SU-DHL-6 (cell line): Measurements from ENCODE around the gene GPAT3.

ENCODE experiments used
- H2AFZ ChIP-seq: fragments of 200-600 bp; sonication (generic); 2 replicates; pipeline ENCODE4 v1.6.1; 2014; ENCODE audit warnings: low read depth, mild to moderate bottlenecking, moderate library complexity, mixed read lengths, antibody characterized with exemption, low read length; ENCODE audit not compliant: severe bottlenecking
- H3F3A ChIP-seq: fragments of 200-600 bp; shearing (Covaris generic); 2 replicates; pipeline ENCODE4 v1.6.0; 2016; ENCODE audit warnings: antibody characterized with exemption, mild to moderate bottlenecking; ENCODE audit not compliant: insufficient read depth
- H3K27ac ChIP-seq: fragments of 200-600 bp; sonication (generic); 2 replicates; pipeline ENCODE4 v1.5.1; 2016; ENCODE audit warnings: low read depth, mild to moderate bottlenecking, low read length, moderate library complexity, mixed read lengths
- H3K27me3 ChIP-seq: fragments of 200-600 bp; sonication (generic), shearing (Covaris generic); 2 replicates; pipeline ENCODE4 v1.6.0; 2014; ENCODE audit warnings: mild to moderate bottlenecking, low read length
- H3K36me3 ChIP-seq: fragments of 200-600 bp; sonication (generic); 2 replicates; pipeline ENCODE4 v1.6.1; 2014; ENCODE audit warnings: mild to moderate bottlenecking, low read length, mixed read lengths
- H3K4me2 ChIP-seq: fragments of 300-600, 200-600 bp; shearing (Covaris generic), sonication (generic); 2 replicates; pipeline ENCODE4 v1.6.0; 2014; ENCODE audit warnings: low read length, low read depth, mild to moderate bottlenecking; ENCODE audit not compliant: poor library complexity, severe bottlenecking
- H3K4me3 ChIP-seq: fragments of 200-600 bp; sonication (generic); 2 replicates; pipeline ENCODE4 v1.5.1; 2014; ENCODE audit warnings: antibody characterized with exemption, low read length, mild to moderate bottlenecking, mixed read lengths; ENCODE audit not compliant: insufficient read depth, poor library complexity, severe bottlenecking
- H3K79me2 ChIP-seq: fragments of 200-600 bp; sonication (generic); 2 replicates; pipeline ENCODE4 v1.6.1; 2014; ENCODE audit warnings: mild to moderate bottlenecking, low read length, moderate library complexity; ENCODE audit not compliant: insufficient read depth
- H3K9ac ChIP-seq: fragments of 200-600 bp; sonication (generic); 2 replicates; pipeline ENCODE4 v1.7.0; 2014; ENCODE audit warnings: mild to moderate bottlenecking, low read length
- H3K9me2 ChIP-seq: fragments of 200-600 bp; sonication (generic); replicated peaks from 2 replicates; pipeline ENCODE4 v1.6.1; 2014; ENCODE audit warnings: low read length; ENCODE audit not compliant: insufficient read depth
- H3K9me3 ChIP-seq: fragments of 200-600 bp; sonication (generic); 2 replicates; pipeline ENCODE4 v1.6.1; 2014; ENCODE audit warnings: low read length, mixed read lengths; ENCODE audit not compliant: insufficient read depth
- H4K20me1 ChIP-seq: fragments of 200-600 bp; sonication (generic); 2 replicates; pipeline ENCODE4 v1.6.1; 2014; ENCODE audit warnings: low read depth, mild to moderate bottlenecking, antibody characterized with exemption, low read length, moderate library complexity, mixed read lengths
- EZH2phosphoT487 ChIP-seq: fragments of 200-600 bp; sonication (generic), shearing (Covaris generic); conservative IDR thresholded peaks from 2 replicates; pipeline ENCODE4 v1.6.1; 2018; ENCODE audit warnings: mild to moderate bottlenecking, antibody characterized with exemption, low read length, moderate library complexity, mixed read lengths
- TF ChIP-seq, protein P1 (sequence below): fragments of 200-600 bp; sonication (generic); IDR thresholded peaks from one replicate; pipeline ENCODE4 v1.5.1; 2017; ENCODE audit warnings: antibody characterized with exemption, mild to moderate bottlenecking, low read length, moderate library complexity; ENCODE audit not compliant: insufficient read depth, poor library complexity, severe bottlenecking

Gene GPAT3

GRCh38 chr4:83552924-83553323 is 17.0 kb downstream of the GPAT3 start:
- H3K79me2 ChIP-seq, result no peaks in the 10 kb centered on the region
- no peak overlapping the region for H2AFZ ChIP-seq
- H3K9ac ChIP-seq, result no peak overlapping the region
- H3K4me3 ChIP-seq, result no peak overlapping the region
- H3K4me2 ChIP-seq, result no peak overlapping the region
- no peaks in the 10 kb centered on the region for H4K20me1 ChIP-seq
- no peaks in the 10 kb centered on the region for H3F3A ChIP-seq
- H3K27ac ChIP-seq, result no peak overlapping the region
- no peaks in the 10 kb centered on the region for H3K36me3 ChIP-seq
- TF ChIP-seq EZH2phosphoT487, result no peak
- TF ChIP-seq, protein P1, sequence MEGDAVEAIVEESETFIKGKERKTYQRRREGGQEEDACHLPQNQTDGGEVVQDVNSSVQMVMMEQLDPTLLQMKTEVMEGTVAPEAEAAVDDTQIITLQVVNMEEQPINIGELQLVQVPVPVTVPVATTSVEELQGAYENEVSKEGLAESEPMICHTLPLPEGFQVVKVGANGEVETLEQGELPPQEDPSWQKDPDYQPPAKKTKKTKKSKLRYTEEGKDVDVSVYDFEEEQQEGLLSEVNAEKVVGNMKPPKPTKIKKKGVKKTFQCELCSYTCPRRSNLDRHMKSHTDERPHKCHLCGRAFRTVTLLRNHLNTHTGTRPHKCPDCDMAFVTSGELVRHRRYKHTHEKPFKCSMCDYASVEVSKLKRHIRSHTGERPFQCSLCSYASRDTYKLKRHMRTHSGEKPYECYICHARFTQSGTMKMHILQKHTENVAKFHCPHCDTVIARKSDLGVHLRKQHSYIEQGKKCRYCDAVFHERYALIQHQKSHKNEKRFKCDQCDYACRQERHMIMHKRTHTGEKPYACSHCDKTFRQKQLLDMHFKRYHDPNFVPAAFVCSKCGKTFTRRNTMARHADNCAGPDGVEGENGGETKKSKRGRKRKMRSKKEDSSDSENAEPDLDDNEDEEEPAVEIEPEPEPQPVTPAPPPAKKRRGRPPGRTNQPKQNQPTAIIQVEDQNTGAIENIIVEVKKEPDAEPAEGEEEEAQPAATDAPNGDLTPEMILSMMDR, result no peak
- H3K9me3 ChIP-seq, result no peaks in the 10 kb centered on the region
- no peaks in the 10 kb centered on the region for H3K27me3 ChIP-seq
- no peaks in the 10 kb centered on the region for H3K9me2 ChIP-seq

GRCh38 chr4:83556006-83556707 is 20.2 kb downstream of the GPAT3 start:
- no peaks in the 10 kb centered on the region for H3K27me3 ChIP-seq
- H3K79me2 ChIP-seq, result no peaks in the 10 kb centered on the region
- no peaks in the 10 kb centered on the region for H3K36me3 ChIP-seq
- H3K9me2 ChIP-seq, result no peaks in the 10 kb centered on the region
- H3K9me3 ChIP-seq, result no peaks in the 10 kb centered on the region
- H3K9ac ChIP-seq, result no peak overlapping the region
- no peaks in the 10 kb centered on the region for H4K20me1 ChIP-seq
- no peak overlapping the region for H3K4me2 ChIP-seq
- no peak for TF ChIP-seq EZH2phosphoT487
- TF ChIP-seq, protein P1, result no peak
- H3F3A ChIP-seq, result no peaks in the 10 kb centered on the region
- H3K27ac ChIP-seq, result no peak overlapping the region
- no peak overlapping the region for H2AFZ ChIP-seq
- H3K4me3 ChIP-seq, result no peak overlapping the region

DNA sequence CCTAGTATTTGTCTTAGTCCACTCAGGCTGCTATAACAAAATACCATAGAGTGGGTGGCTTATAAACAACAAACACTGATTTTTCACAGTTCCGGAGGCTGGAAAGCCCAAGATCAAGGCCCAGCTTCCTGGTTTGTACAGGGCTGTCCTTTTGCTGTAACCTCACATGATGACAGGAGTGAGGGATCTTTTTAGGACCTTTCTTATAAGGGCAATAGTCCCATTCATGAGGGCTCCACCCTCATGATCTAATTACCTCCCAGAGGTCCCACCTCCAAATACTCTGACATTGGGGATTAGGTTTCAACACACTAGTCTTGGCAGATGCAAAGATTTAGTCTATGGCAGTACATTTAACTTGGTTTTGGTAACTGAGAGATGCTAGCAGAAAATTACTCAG is 20.9 kb downstream of the GPAT3 start:
- no peak overlapping the region for H3K9ac ChIP-seq

More for the DNA sequence above, 20.9 kb downstream of the GPAT3 start:
- Histone ChIP-seq H3F3A (no peaks in the 10 kb centered on the region), H3K79me2 (no peaks in the 10 kb centered on the region), H3K4me3 (no peak overlapping the region), H4K20me1 (no peaks in the 10 kb centered on the region), H2AFZ (no peak overlapping the region), H3K27ac (no peak overlapping the region), H3K27me3 (no peaks in the 10 kb centered on the region), H3K9me3 (no peaks in the 10 kb centered on the region), H3K4me2 (no peak overlapping the region), H3K36me3 (no peaks in the 10 kb centered on the region), H3K9me2 (no peaks in the 10 kb centered on the region)
- TF ChIP-seq, protein P1, result no peak
- TF ChIP-seq EZH2phosphoT487, result no peak
